PFSK-1 (cell line): ENCODE data around the gene TARBP2.

Experiments
- FOXP2 ChIP-seq: optimal IDR thresholded peaks from 2 replicates; pipeline ENCODE3; 2011; ENCODE audit warnings: borderline replicate concordance, control low read depth, inconsistent platforms; ENCODE audit not compliant: insufficient read depth; ENCODE audit errors: extremely low read length, extremely low read depth
- POLR2AphosphoS5 ChIP-seq: IDR thresholded peaks from 2 replicates; pipeline ENCODE4 v1.6.1; 2012; ENCODE audit warnings: low read depth, mild to moderate bottlenecking, control low read depth, low read length, moderate library complexity
- REST ChIP-seq, 2 experiments: IDR thresholded peaks; 2 replicates each; pipeline versions ENCODE4 v1.6.1 to v1.8.0; 2011 to 2012; ENCODE audit warnings: low read depth in 2 of 2, low read length in 2 of 2, control low read depth in 1 of 2, inconsistent platforms in 1 of 2, mild to moderate bottlenecking in 1 of 2, moderate library complexity in 1 of 2; ENCODE audit not compliant: insufficient read depth in 1 of 2
- SIN3A ChIP-seq: IDR thresholded peaks from 2 replicates; pipeline ENCODE4 v1.6.1; 2012; ENCODE audit warnings: mild to moderate bottlenecking, low read length, moderate library complexity, borderline replicate concordance; ENCODE audit not compliant: insufficient read depth
- TAF1 ChIP-seq: IDR thresholded peaks from 2 replicates; pipeline ENCODE4 v1.6.1; 2012; ENCODE audit warnings: low read length, control low read depth, borderline replicate concordance; ENCODE audit not compliant: insufficient read depth

DNA sequence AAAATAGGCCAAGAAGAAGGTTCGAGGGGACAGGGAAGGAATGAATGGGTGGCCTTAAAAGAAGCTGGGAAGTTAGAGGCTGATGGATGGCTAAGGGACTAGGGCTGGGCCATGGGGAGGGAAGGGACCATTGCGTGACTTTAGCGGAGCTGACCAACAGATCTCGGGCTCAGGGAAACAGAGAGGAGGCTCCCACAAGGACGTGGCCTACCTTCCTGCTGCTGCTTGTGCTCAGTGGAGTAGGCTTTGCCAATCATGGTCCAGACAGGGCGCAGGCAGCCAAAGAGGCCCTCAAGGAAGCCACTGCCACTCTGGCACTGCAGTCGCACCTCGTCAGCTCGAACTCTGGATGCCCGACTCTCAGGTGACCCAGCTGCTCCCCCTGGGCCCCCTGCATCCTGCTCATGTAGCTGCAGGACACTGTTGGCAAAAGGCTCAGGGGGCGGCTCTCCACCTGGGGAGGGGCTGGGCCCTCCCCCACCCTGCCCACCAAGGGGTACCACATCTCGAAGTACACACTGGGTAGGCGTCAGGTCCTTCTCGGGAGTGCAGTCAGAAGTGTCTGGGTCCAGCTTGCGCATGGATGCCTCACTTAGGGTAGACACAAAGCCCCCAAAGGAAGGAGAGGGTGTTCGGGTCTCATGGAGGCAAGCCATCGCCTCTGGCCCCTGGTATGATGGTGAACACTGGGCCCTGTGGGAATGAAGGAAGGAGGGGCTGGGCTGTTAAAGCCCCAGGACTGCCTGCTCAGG, 14.2 kb upstream of the TARBP2 start:
- no peak for TF ChIP-seq FOXP2
- no peak for TF ChIP-seq POLR2AphosphoS5
- TF ChIP-seq REST (IDR thresholded peaks at IDR 0.05; ENCODE audit: insufficient read depth in 1 of 2, low read depth in 2 of 2, low read length in 2 of 2), result no peak
- no peak for TF ChIP-seq TAF1
- no peak for TF ChIP-seq SIN3A
